Measurements from ENCODE around the gene BCKDK.

DNA sequence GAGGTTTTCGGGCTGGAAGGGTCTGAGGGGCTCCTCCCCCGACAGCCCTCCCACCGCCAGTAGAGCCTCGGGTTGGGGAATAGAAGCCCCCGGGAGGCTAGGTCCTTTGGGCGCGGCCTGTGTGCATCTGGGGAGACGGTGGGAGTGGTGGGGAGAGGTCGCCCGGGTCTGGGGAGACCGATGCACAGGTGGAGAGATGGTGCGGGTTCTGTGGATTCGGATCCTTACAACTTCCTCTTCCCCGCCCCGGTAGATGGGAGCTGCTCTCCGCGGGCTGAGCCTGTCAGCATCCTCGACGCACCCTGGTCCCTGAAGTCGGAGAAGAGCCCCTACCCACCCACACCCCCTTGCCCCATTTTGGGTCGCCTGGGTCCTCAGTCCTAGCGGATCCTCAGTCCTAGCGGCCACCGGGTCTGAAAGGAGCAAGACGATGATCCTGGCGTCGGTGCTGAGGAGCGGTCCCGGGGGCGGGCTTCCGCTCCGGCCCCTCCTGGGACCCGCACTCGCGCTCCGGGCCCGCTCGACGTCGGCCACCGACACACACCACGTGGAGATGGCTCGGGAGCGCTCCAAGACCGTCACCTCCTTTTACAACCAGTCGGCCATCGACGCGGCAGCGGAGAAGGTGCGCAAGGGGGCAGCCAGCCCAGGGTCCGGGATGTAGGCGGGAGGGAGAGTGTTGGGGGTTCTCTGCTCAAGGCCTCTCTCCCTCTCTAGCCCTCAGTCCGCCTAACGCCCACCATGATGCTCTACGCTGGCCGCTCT, 790 bp downstream of the BCKDK start:
- TF ChIP-seq TEAD4 (IDR thresholded peaks at IDR 0.05; ENCODE audit: borderline replicate concordance, insufficient read depth) (no peak), FOXJ3 (CRISPR knock-in tag; IDR thresholded peaks at IDR 0.05) (no peak)
